GM12878 (cell line): ENCODE data around the gene RAB6B. TPM values are rescaled to one million over a fixed set of nuclear protein-coding genes. Genes with fewer than 3 reads are reported as not detected.

ENCODE experiments used
- ATAC-seq: fragments of 200-7000 bp; cut with Tn5 transposase; 3 replicates; pipeline ENCODE4 v1.9.1; 2020; ENCODE audit warnings: mild to moderate bottlenecking, moderate library complexity
- BruUV-seq: library from RNA; stranded (reverse); fragments of 400-500 nt; replicated peaks from 2 replicates; lab custom pipeline; 2021; lab: Mats Ljungman, UMichigan
- CTCF ChIA-PET: fragments of 300-600 bp; sonication (Branson Sonifier 250); formaldehyde crosslinking; extraction: SDS; loops from one replicate; lab custom pipeline; 2021; ENCODE audit warnings: inconsistent platforms; lab: Yijun Ruan, JAX
- POLR2A ChIA-PET: fragments of 350-600 bp; formaldehyde crosslinking; extraction: SDS; loops from one replicate; lab custom pipeline; 2021; ENCODE audit warnings: inconsistent platforms; lab: Charles Lee
- RAD21 ChIA-PET: fragments of 300-600 bp; sonication (Branson Sonifier 250); formaldehyde crosslinking; loops from one replicate; lab custom pipeline; 2023; ENCODE audit warnings: antibody characterized with exemption; ENCODE audit not compliant: unreplicated experiment; lab: Charles Lee
- SMC1A ChIA-PET: fragments of 300-600 bp; sonication (Branson Sonifier 250); formaldehyde crosslinking; loops from one replicate; lab custom pipeline; 2023; ENCODE audit not compliant: unreplicated experiment, uncharacterized antibody; lab: Charles Lee
- DNase-seq: peaks from one replicate; pipeline ENCODE4 v3.0.0-alpha.2; 2011; ENCODE audit warnings: low read depth, low spot score
- FAIRE-seq: peaks from 3 replicates; lab custom pipeline; 2011; peaks lifted over from hg19 to GRCh38; lab: Jason Lieb, UNC
- H2AFZ ChIP-seq: 2 replicates; pipeline ENCODE4 v1.6.0; 2011; ENCODE audit warnings: low read depth, low read length, control low read depth; ENCODE audit not compliant: control insufficient read depth
- H3K27ac ChIP-seq: 2 replicates; pipeline ENCODE4 v1.5.1; 2011; ENCODE audit warnings: control low read depth; ENCODE audit not compliant: control insufficient read depth, insufficient read depth
- H3K27me3 ChIP-seq, 2 experiments: replicated peaks in 1 of 2; 2 replicates each; pipeline versions ENCODE4 v1.6.0 to v1.6.1; 2011; ENCODE audit warnings: low read length in 1 of 2; ENCODE audit not compliant: control insufficient read depth in 2 of 2, insufficient read depth in 2 of 2
- H3K36me3 ChIP-seq, 2 experiments: 2 replicates each; pipeline ENCODE4 v1.5.1; 2011; ENCODE audit warnings: low read length in 1 of 2; ENCODE audit not compliant: control insufficient read depth in 2 of 2, insufficient read depth in 2 of 2
- H3K4me1 ChIP-seq: 2 replicates; pipeline ENCODE4 v1.6.1; 2011; ENCODE audit warnings: mild to moderate bottlenecking, low read length, moderate library complexity, mixed read lengths; ENCODE audit not compliant: control insufficient read depth, insufficient read depth
- H3K4me2 ChIP-seq: 2 replicates; pipeline ENCODE4 v1.6.0; 2011; ENCODE audit warnings: control low read depth; ENCODE audit not compliant: control insufficient read depth, insufficient read depth
- H3K4me3 ChIP-seq: fragments of 200-600 bp; sonication (generic); 2 replicates; pipeline ENCODE4 v1.5.1; 2016
- H3K79me2 ChIP-seq: 2 replicates; pipeline ENCODE4 v1.6.0; 2011; ENCODE audit warnings: low read length; ENCODE audit not compliant: control insufficient read depth, insufficient read depth
- H3K9ac ChIP-seq: 2 replicates; pipeline ENCODE4 v1.8.0; 2011; ENCODE audit warnings: low read length, control low read depth, mixed read lengths; ENCODE audit not compliant: control insufficient read depth, insufficient read depth
- H3K9me3 ChIP-seq: replicated peaks from 3 replicates; pipeline ENCODE4 v1.5.1; 2011; ENCODE audit warnings: mild to moderate bottlenecking, low read length; ENCODE audit not compliant: control insufficient read depth, insufficient read depth
- H4K20me1 ChIP-seq: 2 replicates; pipeline ENCODE4 v1.6.0; 2011; ENCODE audit not compliant: control insufficient read depth, insufficient read depth
- REST ChIP-seq: IDR thresholded peaks from 2 replicates; pipeline ENCODE4 v1.6.1; 2012; ENCODE audit warnings: mild to moderate bottlenecking, low read depth, low read length
- STAT1 ChIP-seq: fragments of 450-650 bp; conservative IDR thresholded peaks from 2 replicates; pipeline ENCODE4 v1.6.1; 2014; ENCODE audit warnings: antibody characterized with exemption, mild to moderate bottlenecking
- SUZ12 ChIP-seq: fragments of 200-600 bp; sonication (generic); IDR thresholded peaks from one replicate; pipeline ENCODE4 v1.6.1; 2018; ENCODE audit warnings: antibody characterized with exemption, mild to moderate bottlenecking; ENCODE audit not compliant: unreplicated experiment
- TARDBP ChIP-seq: IDR thresholded peaks from 2 replicates; pipeline ENCODE4 v1.6.1; 2016; ENCODE audit warnings: borderline replicate concordance
- ZNF207 ChIP-seq: fragments of 450-650 bp; IDR thresholded peaks from 2 replicates; pipeline ENCODE4 v1.6.1; 2014; ENCODE audit warnings: antibody characterized with exemption, mild to moderate bottlenecking, borderline replicate concordance
- WGBS: methylation state at CpG from one replicate; pipeline ENCODE4 v1.1.6; 2016; ENCODE audit warnings: low lambda C conversion rate; ENCODE audit not compliant: insufficient replicate concordance, insufficient coverage; ENCODE audit errors: missing lambda C conversion rate; 5-methylcytosine and 5-hydroxymethylcytosine counted together
- in situ Hi-C: fragments of 300-500 bp; cut with MboI; formaldehyde crosslinking; loops from 9 replicates; pipeline ENCODE4 v1.14.3; 2018; ENCODE audit warnings: mixed read lengths
- intact Hi-C: fragments of 100-400 bp; cut with micrococcal nuclease; formaldehyde crosslinking; loops from one replicate; pipeline ENCODE4 v1.14.2; 2022; ENCODE audit not compliant: unreplicated experiment
- polyA plus RNA-seq, 11 experiments: library from polyadenylated mRNA; depleted of rRNA in 4 of 11; unstranded in 6 of 11; stranded (reverse) in 5 of 11; fragments of >200 nt; fragmentation: Nextera tagmentation in 4 of 11; fragmentation: Illumina TruSeq in 1 of 11; extraction: Ambion mirVana in 4 of 11; extraction: Trizol in 1 of 11; gene quantifications; 1 replicate in 1 of 11; 2 replicates in 10 of 11; pipeline versions ENCODE4 v1.2.1 to v1.2.3, GENCODE V29; 2011 to 2016; ENCODE audit warnings: inconsistent platforms in 2 of 11, missing spikeins in 2 of 11, low read depth in 1 of 11
- total RNA-seq, 4 experiments: library from RNA; depleted of rRNA in 3 of 4; stranded (reverse); fragments of >200 nt in 3 of 4; fragmentation: Illumina TruSeq in 1 of 4; extraction: Trizol in 1 of 4; gene quantifications; 2 replicates each; pipeline versions ENCODE4 v1.2.1 to v1.2.3, GENCODE V29; 2013 to 2021

RAB6B gene
- total and polyA plus RNA-seq, 10 of the 15 experiments (the other 5 are each of a cell fraction or from before 2014, with no cell fraction given), result 0.01 to 0.16 (median 0.04) TPM; not detected in 5

GRCh38 chr3:133864616-133865015 lies 31.1 kb downstream of the RAB6B start:
- Histone ChIP-seq H2AFZ (no peak overlapping the region), H4K20me1 (no peaks in the 10 kb centered on the region), H3K27me3 (peaks cover 0 to 5% of the 10 kb centered on the region in 2 experiments; a peak in 2 of 4 replicates), H3K4me2 (no peak overlapping the region), H3K9me3 (no peaks in the 10 kb centered on the region), H3K9ac (no peak overlapping the region), H3K4me1 (no peaks in the 10 kb centered on the region), H3K27ac (no peak overlapping the region), H3K36me3 (no peaks in the 10 kb centered on the region), H3K79me2 (no peaks in the 10 kb centered on the region), H3K4me3 (no peak overlapping the region)
- intact Hi-C loops, result no loop called here
- POLR2A ChIA-PET, result no interaction called here
- no peak for DNase-seq
- SMC1A ChIA-PET, result interaction anchor here (1.4 kb wide), 1 partner anchor 15 kb away, joined by 3 read pairs; no protein-coding TSS in a partner anchor
- no peak for FAIRE-seq
- TF ChIP-seq REST (no peak), ZNF207 (no peak), STAT1 (no peak), SUZ12 (no peak), TARDBP (no peak)
- no TSS peak for BruUV-seq
- 19% methylated on average over 7 of the region's 7 CpGs for WGBS
- in situ Hi-C loops, result no loop called here
- RAD21 ChIA-PET, result no interaction called here
- no peak for ATAC-seq
- CTCF ChIA-PET, result no interaction called here
